NCI-H146 (cell line): ENCODE measurements around the gene OGT.
"Not testable (repeated sequence)": the region's sequence is repeated elsewhere in the genome, so short reads cannot be mapped to it uniquely, and the experiment has no call there.

Experiments used
- DNase-seq: peaks from one replicate; lab custom pipeline; 2025; lab: John Stamatoyannopoulos, UW

OGT gene

GRCh38 chrX:71540801-71541200, 7.9 kb downstream of the OGT start:
- no peak for DNase-seq

DNA sequence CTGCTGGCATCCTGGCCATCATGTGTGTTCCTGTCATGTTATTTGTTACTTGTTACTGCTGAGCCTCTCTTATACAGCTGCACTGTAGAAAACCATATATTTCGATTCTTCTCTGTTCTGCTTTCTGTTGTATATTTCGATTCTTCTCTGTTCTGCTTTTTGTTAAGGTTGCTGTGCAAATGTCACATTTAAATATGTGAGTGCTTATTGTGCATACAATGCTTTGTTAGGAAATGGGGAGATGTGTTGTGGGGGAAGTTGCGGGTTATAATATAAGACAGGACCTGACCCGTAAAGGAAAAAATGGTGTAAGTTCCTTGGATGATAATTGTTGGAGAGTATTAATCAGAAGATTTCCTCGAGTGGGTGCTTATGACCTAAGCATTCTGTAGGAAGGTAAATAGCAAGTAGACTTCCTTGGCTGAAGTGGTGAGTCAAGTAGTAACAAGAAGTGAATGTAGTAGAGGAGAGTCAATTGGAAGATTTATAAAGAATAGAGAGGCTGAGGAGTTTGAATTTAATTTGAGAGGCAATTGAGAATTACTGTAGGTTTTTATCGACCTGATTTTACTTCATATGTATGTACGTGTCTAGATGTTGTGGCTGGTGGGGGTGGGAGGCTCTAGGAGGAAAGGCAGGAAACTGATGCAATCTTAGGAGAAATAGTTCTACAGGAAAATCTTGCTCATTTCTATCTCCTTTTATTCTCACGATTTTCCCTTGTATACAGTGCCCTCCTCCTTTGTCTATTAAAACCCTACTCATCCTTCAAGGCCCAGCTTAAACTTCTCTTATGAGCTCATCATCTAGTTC, 8.5 kb downstream of the OGT start:
- no peak for DNase-seq

DNA sequence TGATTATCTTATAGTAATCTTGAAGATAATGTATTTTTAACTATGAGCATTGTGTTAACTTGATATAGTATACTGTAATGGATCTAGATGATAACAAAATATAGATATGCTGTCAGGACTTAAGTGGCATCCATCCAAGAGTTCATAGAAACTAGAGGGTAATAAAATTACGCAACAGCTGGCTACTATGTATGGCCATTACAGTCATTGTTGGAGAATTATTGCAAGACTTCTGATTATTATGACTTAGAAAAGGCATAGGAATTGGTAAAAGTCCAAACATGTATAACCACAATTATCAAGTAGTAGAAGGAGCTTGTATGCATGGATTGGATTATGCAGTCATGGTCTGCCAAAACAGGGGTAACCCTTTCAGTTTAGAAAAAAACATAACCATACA, 9.5 kb downstream of the OGT start:
- no peak for DNase-seq

DNA sequence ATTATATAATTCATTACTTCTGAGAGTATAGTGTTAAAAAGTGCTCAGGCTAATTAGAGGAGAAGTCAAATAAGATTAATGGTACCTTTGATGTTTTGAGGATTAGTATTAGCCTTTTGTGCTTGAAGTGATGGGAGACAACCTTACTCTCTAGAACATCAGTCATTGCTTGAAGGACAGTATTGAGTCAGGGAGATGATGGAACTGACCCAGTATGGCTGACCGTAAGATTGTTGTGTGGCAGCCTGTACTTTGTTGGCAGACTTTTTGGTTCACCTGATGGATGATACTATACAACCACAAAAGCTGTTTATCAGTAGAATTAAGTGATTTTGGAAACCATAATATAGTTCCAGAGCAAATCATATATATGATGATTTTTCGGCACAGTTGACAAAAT, 9.9 kb downstream of the OGT start:
- no peak for DNase-seq

DNA sequence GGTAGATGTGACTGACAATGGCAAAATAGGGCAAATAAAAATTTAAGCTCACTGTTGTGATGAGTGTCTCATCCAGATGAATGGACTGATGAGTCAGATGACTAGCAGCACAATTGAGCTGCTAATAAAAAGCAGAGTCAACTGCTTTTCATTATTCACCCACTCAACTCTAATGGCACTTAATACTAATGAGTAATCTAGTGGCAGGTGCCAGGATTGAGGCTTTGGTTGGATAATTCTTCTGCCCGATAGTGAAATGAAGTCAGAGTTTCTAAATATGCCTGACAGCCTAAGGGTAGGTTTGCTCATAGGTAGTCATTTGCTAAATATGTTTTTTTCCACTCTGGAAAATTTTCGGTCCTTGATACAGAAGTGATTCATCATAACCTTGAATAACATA, 10.4 kb downstream of the OGT start:
- peak; percentile 72 for DNase-seq

GRCh38 chrX:71545364-71545763, 12.5 kb downstream of the OGT start:
- peak; percentile 9 for DNase-seq

- no peak for DNase-seq
Measured at GRCh38 chrX:71546879-71547278, 14.0 kb downstream of the OGT start.

- no peak for DNase-seq
Measured at GRCh38 chrX:71547339-71547738, 14.4 kb downstream of the OGT start.

GRCh38 chrX:71549986-71550385, 17.1 kb downstream of the OGT start:
- DNase-seq: no peak

- no peak for DNase-seq
Measured at GRCh38 chrX:71550578-71550977, 17.7 kb downstream of the OGT start.

DNA sequence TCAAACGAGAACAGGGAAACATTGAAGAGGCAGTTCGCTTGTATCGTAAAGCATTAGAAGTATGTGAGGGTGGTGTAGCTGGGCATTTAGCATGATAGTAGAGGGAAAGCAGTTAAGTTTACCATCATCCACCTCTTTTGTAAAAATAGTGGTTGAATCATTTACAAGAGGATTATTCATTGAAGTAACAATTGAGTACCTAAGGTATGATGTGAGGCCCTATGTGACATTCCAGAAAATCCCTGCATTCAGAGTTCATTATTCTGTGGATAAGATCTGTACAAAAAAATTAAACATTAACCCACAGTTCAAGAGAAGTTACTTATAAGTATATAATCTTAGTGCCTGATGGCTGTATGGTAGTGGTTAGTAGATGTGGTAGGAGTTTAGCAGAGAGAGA, 23.1 kb downstream of the OGT start:
- DNase-seq: no peak

GRCh38 chrX:71558920-71559319, 26.0 kb downstream of the OGT start:
- no peak for DNase-seq

- DNase-seq: not testable (repeated sequence)
Measured at GRCh38 chrX:71559773-71560172, 26.9 kb downstream of the OGT start.

DNA sequence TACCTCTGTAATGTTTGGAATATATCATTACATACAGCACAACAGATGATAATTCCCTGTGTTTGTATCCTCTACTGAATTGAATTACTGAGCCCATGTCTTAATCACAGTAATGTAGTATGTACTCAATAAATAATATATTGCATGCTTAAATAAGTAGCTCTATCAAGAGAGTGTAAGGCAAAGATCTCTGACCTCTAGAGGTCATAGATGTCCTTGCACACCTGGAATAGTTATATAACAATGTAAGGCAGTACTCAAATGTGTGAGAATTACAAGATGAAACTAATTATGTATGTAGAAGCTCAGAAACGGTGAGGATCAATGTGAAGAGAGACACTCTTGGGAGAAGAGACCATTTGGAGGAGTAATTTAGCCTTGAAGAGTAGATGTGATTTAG, 31.0 kb downstream of the OGT start:
- no peak for DNase-seq

- no peak for DNase-seq
Measured at GRCh38 chrX:71565474-71566041, 32.7 kb downstream of the OGT start.

DNA sequence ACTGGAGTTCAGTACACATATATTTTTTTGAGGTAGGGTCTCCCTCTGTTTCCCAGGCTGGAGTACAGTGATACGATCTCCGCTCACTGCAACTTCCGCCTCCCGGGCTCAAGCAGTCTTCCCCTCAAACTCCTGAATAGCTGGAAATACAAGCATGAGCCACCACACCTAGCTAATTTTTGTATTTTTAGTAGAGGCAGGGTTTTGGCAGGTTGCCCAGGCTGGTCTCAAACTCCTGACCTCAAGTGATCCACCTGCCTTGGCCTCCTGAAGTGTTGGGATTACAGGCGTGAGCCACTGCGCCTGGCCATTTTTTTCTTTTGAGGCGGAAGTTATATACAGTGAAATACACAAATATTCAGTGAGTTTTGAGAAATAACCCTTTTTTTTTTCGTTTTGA, 38.5 kb downstream of the OGT start:
- not testable (repeated sequence) for DNase-seq

DNA sequence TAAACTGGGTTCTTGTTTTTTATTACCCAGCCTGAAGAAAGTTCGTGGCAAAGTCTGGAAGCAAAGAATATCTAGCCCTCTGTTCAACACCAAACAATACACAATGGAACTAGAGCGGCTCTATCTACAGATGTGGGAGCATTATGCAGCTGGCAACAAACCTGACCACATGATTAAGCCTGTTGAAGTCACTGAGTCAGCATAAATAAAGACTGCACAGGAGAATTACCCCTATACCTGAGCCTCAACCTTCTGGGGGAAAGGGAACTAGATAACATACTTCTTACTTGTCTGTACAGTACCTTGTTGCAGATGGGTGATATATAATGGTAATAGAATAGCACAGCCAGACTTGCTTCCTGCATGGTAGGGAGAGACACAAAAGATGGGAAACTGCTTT, 40.7 kb downstream of the OGT start:
- DNase-seq: no peak

GRCh38 chrX:71577682-71578081, 44.8 kb downstream of the OGT start:
- DNase-seq: no peak

DNA sequence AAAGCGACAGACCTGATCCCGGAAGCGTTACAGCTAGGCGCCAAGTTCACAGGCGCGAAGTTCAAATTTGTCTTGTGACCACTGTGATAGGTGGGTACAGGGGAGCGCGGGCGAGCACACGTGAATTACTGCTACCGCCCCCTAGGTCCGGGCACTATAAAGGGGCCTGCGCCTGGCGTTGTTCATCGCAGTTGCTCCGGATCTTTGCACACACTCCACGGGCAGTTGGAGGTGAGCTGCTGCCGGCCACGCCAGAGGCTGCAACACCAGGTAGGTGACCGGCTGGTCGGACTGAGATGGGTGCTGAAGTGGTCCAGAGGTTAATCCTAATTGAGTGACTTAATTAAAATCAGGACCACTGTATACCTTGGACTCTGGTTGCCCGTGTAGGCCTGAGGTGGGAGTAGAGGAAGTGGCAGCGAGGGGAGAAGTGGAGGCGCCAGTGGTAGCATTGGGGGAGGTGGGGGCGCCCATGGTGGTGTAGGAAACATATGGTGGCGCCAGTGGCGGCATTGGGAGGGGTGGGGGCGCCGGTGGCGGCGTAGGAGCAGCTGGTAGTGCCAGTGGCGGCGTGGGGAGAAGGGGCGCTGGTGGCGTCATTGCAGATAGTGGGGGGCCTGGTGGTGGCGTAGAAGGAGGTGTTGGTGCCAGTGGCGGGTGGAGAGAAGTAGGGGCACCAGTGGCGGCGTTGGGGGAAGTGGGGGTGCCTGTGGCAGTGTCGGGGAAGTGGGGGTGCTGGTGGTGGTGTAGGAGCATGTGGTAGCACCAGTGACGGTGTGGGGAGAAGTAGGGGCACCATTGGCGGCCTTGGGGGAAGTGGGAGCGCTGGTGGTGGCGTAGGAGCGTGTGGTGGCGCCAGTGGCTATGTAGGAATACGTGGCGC, 45.6 kb downstream of the OGT start, which contains the start of gene GCNA:
TSS of gene GCNA (plus strand) at position 185 of the 883 bp plus-strand sequence. CDS start 2,385 bp downstream, outside the sequence.
- no peak for DNase-seq

DNA sequence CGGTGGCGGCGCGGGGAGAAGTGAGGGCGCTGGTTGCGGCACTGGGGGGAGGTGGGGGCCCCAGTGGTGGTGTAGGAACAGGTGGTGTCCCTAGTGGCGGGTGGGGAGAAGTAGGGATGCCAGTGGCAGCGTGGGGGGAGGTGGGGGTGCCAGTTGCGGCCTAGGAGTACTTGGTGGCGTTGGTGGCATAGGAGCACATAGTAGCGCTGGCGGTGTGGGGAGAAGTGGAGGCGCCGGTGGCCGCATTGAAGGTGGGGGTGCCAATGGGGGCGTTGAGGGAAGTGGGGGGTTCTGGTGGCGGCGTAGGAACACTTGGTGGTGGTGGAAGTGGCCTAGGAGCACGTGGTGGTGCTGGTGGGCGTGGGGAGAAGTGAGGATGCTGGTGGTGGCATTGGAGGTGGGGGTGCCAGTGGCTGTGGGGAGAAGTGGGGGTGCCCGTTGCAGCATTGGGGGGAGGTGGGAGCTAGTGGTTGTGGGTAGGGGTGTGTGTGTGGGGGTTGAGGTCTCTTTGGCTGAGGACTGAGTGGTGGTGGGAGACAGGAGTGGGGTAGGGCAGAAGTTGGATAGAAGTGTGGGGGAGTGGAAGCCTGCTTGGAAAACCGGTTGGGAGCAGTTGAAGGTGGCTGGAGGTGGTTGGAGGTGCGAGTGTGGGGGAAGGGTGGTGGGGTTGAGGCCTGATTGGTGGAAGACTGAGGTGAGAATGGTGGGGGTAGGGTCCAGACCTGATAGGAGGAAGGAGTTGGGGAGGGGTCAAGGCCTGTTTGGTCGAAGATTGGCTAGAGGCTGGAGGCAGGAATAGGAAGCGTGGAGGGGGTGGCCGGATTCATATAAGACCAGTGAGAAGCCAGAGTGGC, 46.5 kb downstream of the OGT start:
- DNase-seq: no peak

DNA sequence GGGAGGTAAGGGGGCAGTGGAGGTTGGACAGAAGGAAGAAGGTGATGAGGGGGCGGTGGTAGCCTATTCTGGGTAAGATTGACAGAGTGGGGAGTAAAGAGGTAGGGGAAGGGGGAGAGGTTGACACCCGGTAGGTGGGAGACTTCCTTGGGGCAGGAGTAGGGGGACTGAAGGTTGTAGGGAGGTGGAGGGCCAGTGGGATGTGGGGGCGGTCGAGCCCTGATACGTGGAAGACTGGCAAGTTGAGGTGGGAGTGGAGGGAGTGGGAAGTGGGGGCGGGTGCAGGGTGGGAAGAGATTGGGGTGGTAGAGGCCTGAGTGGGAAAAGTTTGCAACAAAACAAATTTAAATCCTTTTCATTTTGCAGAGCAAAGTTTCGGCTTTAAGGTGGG, 47.1 kb downstream of the OGT start:
- DNase-seq: no peak

GRCh38 chrX:71581210-71581609, 48.3 kb downstream of the OGT start:
- no peak for DNase-seq
